Small intestine (tissue), 7 donors: ENCODE data around the gene DTNBP1. TPM values are rescaled to one million over a fixed set of nuclear protein-coding genes. Genes with fewer than 3 reads are reported as not detected.

ENCODE experiments used
- DNase-seq, 2 donors: peaks; one replicate each; pipeline versions ENCODE4 v3.0.0 to v3.0.0-alpha.2; 2013
- FAIRE-seq: peaks from 2 replicates; lab custom pipeline; 2012; peaks lifted over from hg19 to GRCh38; lab: Jason Lieb, UNC
- H3K27ac ChIP-seq, 3 donors: one replicate each; pipeline ENCODE4 v1.5.1; 2013; ENCODE audit warnings: low read length in 2 of 3, mild to moderate bottlenecking in 2 of 3, control low read depth in 1 of 3, inconsistent platforms in 1 of 3, low read depth in 1 of 3, moderate library complexity in 1 of 3
- H3K27me3 ChIP-seq, 3 donors: one replicate each; pipeline ENCODE4 v1.6.1; 2013; ENCODE audit warnings: low read length in 3 of 3, inconsistent platforms in 1 of 3; ENCODE audit not compliant: control insufficient read depth in 3 of 3, insufficient read depth in 3 of 3
- H3K36me3 ChIP-seq, 3 donors: one replicate each; pipeline ENCODE4 v1.6.1; 2013; ENCODE audit warnings: low read length in 3 of 3, inconsistent platforms in 1 of 3, low read depth in 1 of 3, mild to moderate bottlenecking in 1 of 3, moderate library complexity in 1 of 3; ENCODE audit not compliant: control insufficient read depth in 3 of 3, insufficient read depth in 2 of 3
- H3K4me1 ChIP-seq, 3 donors: one replicate each; pipeline ENCODE4 v1.6.1; 2013; ENCODE audit warnings: low read length in 2 of 3, inconsistent platforms in 1 of 3, low read depth in 1 of 3, mild to moderate bottlenecking in 1 of 3, moderate library complexity in 1 of 3; ENCODE audit not compliant: control insufficient read depth in 3 of 3, insufficient read depth in 2 of 3
- H3K4me3 ChIP-seq, 3 donors: one replicate each; pipeline ENCODE4 v1.5.1; 2013; ENCODE audit warnings: low read length in 3 of 3, control low read depth in 1 of 3, inconsistent platforms in 1 of 3, low read depth in 1 of 3, mild to moderate bottlenecking in 1 of 3, moderate library complexity in 1 of 3
- H3K9me3 ChIP-seq, 2 donors: one replicate each; pipeline ENCODE4 v1.6.1; 2013; ENCODE audit warnings: low read depth in 1 of 2, low read length in 1 of 2; ENCODE audit not compliant: control insufficient read depth in 2 of 2, insufficient read depth in 1 of 2
- WGBS, 3 donors: extraction: QIAGEN DNeasy Blood & Tissue Kit; methylation state at CpG; one replicate each; pipeline ENCODE4 v1.1.7; 2013; 5-methylcytosine and 5-hydroxymethylcytosine counted together
- polyA plus RNA-seq, 4 donors: library from polyadenylated mRNA; stranded (reverse) in 3 of 4; unstranded in 1 of 4; fragments of 200-250 nt in 3 of 4; fragments of 120-200 nt in 1 of 4; gene quantifications; one replicate each; pipeline versions ENCODE4 v1.2.1 to v1.2.3, GENCODE V29; 2013
- donor health status: healthy with polysubstance abuse.
- donor health status: control.
- donor health status: control.
- donor health status: Bipolar disorder and iron deficiency.
- donor health status: healthy.

Gene DTNBP1
- polyA plus RNA-seq, 4 donors = 12.7 to 22.0 (median 18.7) TPM

DNA sequence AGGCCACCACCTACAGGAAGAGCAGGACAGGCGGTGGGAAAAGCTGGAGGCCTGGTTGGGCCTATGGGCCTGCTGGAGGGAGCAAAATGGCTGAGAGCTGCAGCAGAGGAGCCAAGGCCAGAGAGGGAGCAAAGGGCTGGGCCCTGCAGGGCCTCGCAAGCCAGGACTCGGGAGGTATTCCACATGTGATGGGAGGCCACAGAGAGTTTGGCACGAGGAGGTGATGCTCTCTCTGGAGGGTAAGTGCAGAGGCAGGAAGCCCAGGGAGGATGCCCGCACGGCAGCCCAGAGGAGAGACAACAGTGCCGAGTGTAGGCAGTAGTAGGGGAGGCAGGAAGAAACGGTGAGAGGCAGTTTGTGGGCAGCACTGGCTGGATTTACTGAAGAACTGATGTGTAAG lies 85.7 kb downstream of the DTNBP1 start:
- DNase-seq (no peak), FAIRE-seq (no peak)
- Histone ChIP-seq H3K9me3 (no peaks in the 10 kb centered on the region), H3K27ac (no peak overlapping the region), H3K4me1 (no peaks in the 10 kb centered on the region), H3K4me3 (no peak overlapping the region), H3K27me3 (no peaks in the 10 kb centered on the region), H3K36me3 (peaks cover 0 to 11% (median 0%) of the 10 kb centered on the region in 3 donors)
- WGBS, 3 donors = 93 to 98% (median 94%) methylated on average over 8 of the region's 8 CpGs

DNA sequence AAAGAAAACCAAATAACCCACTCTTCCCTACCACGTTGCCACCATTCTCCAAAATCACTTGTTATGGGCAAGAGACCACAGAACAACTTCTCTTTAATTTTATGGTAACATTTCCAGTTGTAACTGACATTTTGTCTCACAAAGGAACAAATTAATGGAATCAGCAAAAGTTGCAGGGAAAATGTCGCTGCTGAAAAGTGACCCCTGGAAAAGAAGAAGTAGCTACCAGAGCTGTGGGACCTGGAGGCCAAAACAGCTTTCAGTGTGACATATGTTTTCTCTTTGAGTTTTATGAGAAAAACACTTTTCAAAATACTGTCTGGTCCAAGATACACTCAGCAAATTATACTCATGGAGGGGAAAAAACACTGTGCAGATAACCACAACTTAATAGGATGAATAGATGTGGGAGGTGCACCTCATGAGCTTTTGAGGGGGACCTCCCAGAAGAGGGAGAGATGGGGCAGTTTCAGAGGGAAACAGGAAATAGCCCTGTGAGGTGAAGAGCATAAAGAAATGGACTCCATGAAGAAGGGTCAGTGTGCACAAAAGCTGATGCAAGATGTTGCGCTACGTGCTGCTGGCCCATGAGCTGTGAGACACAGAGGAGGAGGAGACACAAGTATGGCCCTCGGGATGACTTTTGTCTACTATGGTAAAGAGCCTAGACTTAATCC lies 87.3 kb downstream of the DTNBP1 start:
- DNase-seq (no peak), FAIRE-seq (no peak)
- H3K4me1 ChIP-seq = no peaks in the 10 kb centered on the region
- H3K27me3 ChIP-seq = no peaks in the 10 kb centered on the region
- H3K9me3 ChIP-seq = peaks cover 0 to 3% of the 10 kb centered on the region in 2 donors
- 92 to 97% (median 97%) methylated on average over 5 of the region's 5 CpGs for WGBS, 3 donors
- peak overlapping the region in 1 of 3 donors; percentile 30 for H3K27ac ChIP-seq
- H3K4me3 ChIP-seq = no peak overlapping the region
- peaks cover 0 to 13% (median 0%) of the 10 kb centered on the region in 3 donors for H3K36me3 ChIP-seq

DNA sequence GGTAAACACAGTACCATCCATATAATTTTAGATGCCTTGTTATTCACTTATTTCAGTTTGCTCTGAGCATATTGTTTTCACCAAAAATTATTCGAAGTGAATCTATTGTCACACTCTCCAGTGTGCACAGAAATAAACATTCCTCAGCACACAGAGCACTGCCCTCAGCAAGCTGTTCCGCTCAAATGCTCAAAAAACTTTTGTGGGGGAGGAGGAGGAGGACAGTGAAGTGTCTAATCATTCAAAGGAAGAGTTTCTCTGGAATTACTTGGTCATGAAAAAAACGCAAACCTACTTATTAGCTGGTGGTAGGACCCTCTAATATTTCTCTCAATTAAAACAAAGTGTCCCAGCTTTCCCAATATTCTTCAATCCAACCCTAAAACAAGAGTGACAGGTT lies 88.3 kb downstream of the DTNBP1 start:
- no peak overlapping the region for H3K4me3 ChIP-seq
- no peak for FAIRE-seq
- WGBS, 3 donors = 72 to 92% (median 89%) methylated on average over 3 of the region's 3 CpGs

DNA sequence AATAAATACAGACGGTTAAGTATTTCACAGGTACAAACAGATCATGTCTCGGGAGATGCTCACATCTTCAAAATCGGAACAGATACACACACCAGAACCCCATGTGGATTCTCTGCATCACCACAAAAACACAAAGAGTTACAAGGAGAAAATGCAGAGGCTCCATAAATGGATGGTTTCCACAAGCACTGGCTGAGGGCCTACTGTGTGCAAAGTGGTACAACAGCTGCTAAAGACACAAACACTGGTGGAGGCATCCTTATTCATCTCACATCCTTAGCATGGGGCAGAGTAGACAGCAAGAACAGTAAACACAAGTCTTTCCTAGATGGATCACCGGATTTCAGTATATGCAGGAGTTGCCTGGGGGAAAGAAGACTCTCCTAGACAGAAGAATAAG lies 88.8 kb downstream of the DTNBP1 start:
- Histone ChIP-seq H3K4me3 (no peak overlapping the region), H3K36me3 (peaks cover 0 to 13% (median 0%) of the 10 kb centered on the region in 3 donors), H3K9me3 (peaks cover 0 to 3% of the 10 kb centered on the region in 2 donors), H3K27ac (no peak overlapping the region), H3K27me3 (no peaks in the 10 kb centered on the region), H3K4me1 (no peaks in the 10 kb centered on the region)
- DNase-seq (no peak), FAIRE-seq (no peak)
- 68 to 78% (median 69%) methylated on average over 4 of the region's 4 CpGs for WGBS, 3 donors

More for the DNA sequence above, 88.3 kb downstream of the DTNBP1 start:
- Histone ChIP-seq H3K36me3 (peaks cover 0 to 13% (median 0%) of the 10 kb centered on the region in 3 donors), H3K27me3 (no peaks in the 10 kb centered on the region), H3K4me1 (no peaks in the 10 kb centered on the region), H3K27ac (no peak overlapping the region), H3K9me3 (peaks cover 0 to 3% of the 10 kb centered on the region in 2 donors)
- no peak for DNase-seq

DNA sequence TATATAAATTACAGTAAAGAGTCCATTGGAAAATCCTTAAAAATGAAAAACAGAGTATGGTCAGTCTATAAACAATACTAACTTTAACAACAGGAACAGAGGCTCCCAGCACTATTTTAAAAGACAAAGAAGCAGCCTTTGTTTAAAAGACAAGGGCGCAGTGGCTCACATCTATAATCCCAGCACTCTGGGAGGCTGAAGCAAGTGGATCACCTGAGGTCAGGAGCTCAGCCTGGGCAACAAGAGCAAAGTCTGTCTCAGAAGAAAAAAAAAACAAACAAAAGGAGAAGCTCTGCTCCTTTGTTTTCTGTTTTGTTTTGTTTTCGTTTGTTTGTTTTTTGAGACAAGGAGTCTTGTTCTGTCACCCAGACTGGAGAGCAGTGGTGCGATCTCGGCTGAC lies 89.4 kb downstream of the DTNBP1 start:
- Histone ChIP-seq H3K27me3 (no peaks in the 10 kb centered on the region), H3K4me1 (no peaks in the 10 kb centered on the region), H3K9me3 (peaks cover 0 to 3% of the 10 kb centered on the region in 2 donors), H3K36me3 (peaks cover 0 to 13% (median 0%) of the 10 kb centered on the region in 3 donors), H3K27ac (no peak overlapping the region), H3K4me3 (no peak overlapping the region)
- DNase-seq (no peak), FAIRE-seq (no peak)
- 69 to 86% (median 78%) methylated on average over 4 of the region's 4 CpGs for WGBS, 3 donors

DNA sequence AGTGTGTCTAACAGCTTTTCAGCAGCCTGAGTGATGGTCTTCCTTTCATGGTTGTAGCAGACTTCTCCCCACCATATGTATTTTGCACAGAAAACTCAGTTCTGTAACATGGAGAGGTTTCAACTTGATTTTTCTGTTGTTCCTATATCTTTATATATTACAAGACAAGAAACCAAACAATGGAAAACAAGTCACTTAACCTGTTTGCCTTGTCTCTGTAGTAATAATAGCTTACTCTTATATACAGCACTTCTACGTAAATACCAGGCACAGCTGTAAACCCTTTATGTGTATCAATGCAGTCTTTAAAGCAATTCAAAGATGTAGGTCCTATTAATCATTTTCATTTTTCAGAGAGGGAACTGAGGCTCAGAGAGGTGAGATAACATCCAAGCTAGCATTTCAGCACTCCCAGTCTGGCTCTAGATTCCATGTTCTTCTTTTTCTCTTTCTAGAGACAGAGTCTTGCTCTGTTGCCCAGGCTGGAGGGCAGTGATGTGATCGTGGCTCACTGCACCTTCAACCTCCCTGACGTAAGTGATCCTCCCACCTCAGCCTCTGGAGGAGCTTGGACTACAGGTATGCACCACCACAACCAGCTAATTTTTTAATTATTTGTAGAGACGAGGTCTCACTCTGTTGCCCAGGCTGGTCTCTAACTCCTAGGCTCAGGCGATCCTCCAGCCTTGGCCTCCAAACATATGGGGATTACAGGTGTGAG lies 90.4 kb downstream of the DTNBP1 start:
- Histone ChIP-seq H3K27me3 (no peaks in the 10 kb centered on the region), H3K9me3 (peaks cover 0 to 3% of the 10 kb centered on the region in 2 donors), H3K27ac (no peak overlapping the region), H3K4me1 (no peaks in the 10 kb centered on the region), H3K36me3 (peaks cover 0 to 13% (median 0%) of the 10 kb centered on the region in 3 donors), H3K4me3 (no peak overlapping the region)
- FAIRE-seq (no peak), DNase-seq (no peak)
- 93 to 98% (median 96%) methylated on average over 5 of the region's 5 CpGs for WGBS, 3 donors

DNA sequence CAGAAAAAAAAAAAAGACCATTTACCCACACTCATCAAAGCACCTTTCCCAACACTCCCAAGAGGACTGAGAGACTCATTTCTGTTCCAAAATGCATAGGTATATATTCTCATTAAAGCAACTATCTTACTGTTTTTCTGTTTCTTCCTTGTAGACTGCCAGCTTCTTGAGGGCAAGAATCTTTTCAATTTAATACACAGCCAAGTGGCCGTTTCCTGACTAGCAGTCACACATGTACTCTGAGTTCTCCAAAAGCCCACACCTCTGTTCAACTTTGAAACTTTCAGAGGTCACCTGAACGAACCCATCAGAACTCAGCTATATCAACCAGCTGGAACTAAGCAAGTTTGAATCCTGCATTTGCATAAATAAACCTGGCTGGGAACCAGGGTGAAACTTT lies 92.7 kb downstream of the DTNBP1 start:
- WGBS, 3 donors = 85 to 90% (median 90%) methylated on average over 2 of the region's 2 CpGs
- peaks cover 0 to 10% (median 0%) of the 10 kb centered on the region in 3 donors for H3K36me3 ChIP-seq
- H3K4me3 ChIP-seq = no peak overlapping the region
- H3K4me1 ChIP-seq = no peaks in the 10 kb centered on the region
- no peak for FAIRE-seq
- no peak for DNase-seq
- H3K9me3 ChIP-seq = peaks cover 0 to 3% of the 10 kb centered on the region in 2 donors
- no peak overlapping the region for H3K27ac ChIP-seq
- H3K27me3 ChIP-seq = no peaks in the 10 kb centered on the region

DNA sequence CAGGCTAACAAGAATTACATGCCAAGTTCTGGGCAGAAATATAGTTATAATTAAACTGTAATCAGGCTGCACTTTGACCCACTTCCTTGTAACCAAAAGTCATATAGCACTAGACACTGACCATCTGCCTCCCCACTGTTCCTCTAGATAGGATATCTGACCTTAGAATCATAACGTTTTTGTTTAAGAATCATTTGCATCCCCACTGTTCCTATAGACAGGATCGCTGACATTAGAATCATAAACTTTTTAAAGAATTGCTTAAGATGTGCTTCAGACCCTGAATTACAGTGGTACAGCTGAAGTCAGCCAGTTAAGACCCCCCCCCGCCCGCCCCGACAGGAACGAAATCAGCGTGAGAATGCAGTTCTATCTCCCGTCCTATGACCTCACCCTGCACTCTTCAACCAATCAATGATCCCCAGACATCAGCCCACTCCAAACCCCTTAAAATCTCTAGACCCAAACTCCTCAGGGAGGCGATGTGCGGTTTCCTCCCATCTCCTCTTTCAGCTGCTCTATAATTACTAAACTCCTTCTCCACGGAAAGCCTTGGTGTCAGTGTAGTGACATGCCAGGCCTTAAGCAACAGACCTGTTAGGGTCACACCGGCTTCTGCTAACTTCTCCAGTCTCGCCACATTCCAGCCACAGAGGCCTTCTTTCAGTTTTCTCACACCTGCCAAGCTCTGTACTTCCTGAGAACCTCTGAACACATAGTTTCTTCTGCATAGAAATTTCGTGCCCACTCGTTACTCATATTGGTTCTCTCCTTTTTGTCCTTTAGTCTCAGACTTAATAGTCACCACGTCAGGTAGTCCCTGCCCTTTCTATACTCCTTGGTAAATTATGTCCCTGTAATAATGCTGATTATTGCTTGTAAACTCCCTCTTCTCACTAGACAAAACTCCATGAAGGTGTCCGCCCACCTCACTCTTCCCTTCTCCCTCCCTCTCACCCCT lies 93.5 kb downstream of the DTNBP1 start:
- WGBS, 3 donors = 55 to 75% (median 73%) methylated on average over 17 of the region's 17 CpGs
- Histone ChIP-seq H3K4me1 (no peaks in the 10 kb centered on the region), H3K9me3 (peaks cover 0 to 3% of the 10 kb centered on the region in 2 donors), H3K4me3 (no peak overlapping the region), H3K27ac (no peak overlapping the region), H3K27me3 (no peaks in the 10 kb centered on the region), H3K36me3 (peaks cover 0 to 13% (median 0%) of the 10 kb centered on the region in 3 donors)
- FAIRE-seq = no peak
- DNase-seq = peak in 1 of 2 donors; percentile 22
